ENCODE data around the gene DENND4C. TPM values are rescaled to one million over a fixed set of nuclear protein-coding genes. Genes with fewer than 3 reads are reported as not detected.
A peak's percentile ranks its signal among the peaks of the same experiment; 100 is the strongest.

The DENND4C gene
- total and polyA plus RNA-seq, 2 of the 4 experiments (the other 2 are of a cell fraction): 9.0 to 32.6 TPM

DNA sequence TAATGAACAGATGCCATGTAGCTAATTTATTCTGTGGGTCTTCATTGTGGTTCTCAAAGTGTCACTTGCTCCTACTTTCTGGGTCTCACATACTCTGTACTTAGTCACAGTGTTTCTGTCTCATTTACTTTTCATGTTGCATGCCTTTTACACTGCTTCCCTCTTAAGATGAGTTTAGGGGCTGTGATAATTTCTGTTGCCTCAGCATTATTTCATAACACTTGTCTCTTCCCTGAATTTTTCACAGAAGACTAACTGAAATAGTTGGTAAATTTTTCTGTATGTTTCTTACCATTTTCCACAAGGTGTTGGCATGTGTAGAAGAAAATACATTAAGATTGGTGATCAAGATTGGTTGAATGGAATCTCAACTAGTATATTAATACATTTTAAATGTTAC is 59.6 kb downstream of the DENND4C start:
- Histone ChIP-seq H3K56ac (ENCODE audit: extremely low read depth, insufficient read depth, low read length) (no peak overlapping the region), H3K79me1 (ENCODE audit: low read depth in 1 of 2, low read length in 2 of 2) (peaks cover 11 to 15% of the 10 kb centered on the region in 2 experiments; a peak in 3 of 4 replicates), H4K20me1 (ENCODE audit: insufficient read depth, low read length) (no peaks in the 10 kb centered on the region), H3K27me3 (ENCODE audit: control insufficient read depth, insufficient read depth, low read length) (no peaks in the 10 kb centered on the region), H4K5ac (ENCODE audit: low read depth, low read length) (no peak overlapping the region), H2AK5ac (ENCODE audit: low read depth, low read length) (no peak overlapping the region), H3K36me3 (ENCODE audit: control insufficient read depth, insufficient read depth, low read length) (peaks cover 6% of the 10 kb centered on the region), H3K14ac (replicated peaks; ENCODE audit: low read depth, low read length) (no peak overlapping the region), H3K4ac (ENCODE audit: low read depth, low read length) (no peak overlapping the region), H2BK5ac (ENCODE audit: low read depth, low read length, poor library complexity, severe bottlenecking) (no peak overlapping the region), H3K4me1 (ENCODE audit: control insufficient read depth, insufficient read depth, low read length) (no peaks in the 10 kb centered on the region), H3K4me3 (ENCODE audit: insufficient read depth, low read depth, low read length) (no peak overlapping the region), H2BK15ac (ENCODE audit: low read depth, low read length) (no peak overlapping the region), H3K23ac (ENCODE audit: low read depth, low read length) (no peak overlapping the region), H3K18ac (ENCODE audit: low read depth, low read length) (no peak overlapping the region), H3K4me2 (ENCODE audit: low read depth, low read length) (no peak overlapping the region), H3K9ac (ENCODE audit: low read depth, low read length) (no peak overlapping the region), H4K8ac (ENCODE audit: low read depth in 2 of 2, low read length in 2 of 2) (no peak overlapping the region), H4K91ac (ENCODE audit: insufficient read depth, low read depth, low read length) (no peak overlapping the region), H2AFZ (replicated peaks; ENCODE audit: low read length, poor library complexity) (no peak overlapping the region), H2BK120ac (ENCODE audit: low read depth, low read length) (no peak overlapping the region), H3K9me3 (ENCODE audit: control insufficient read depth, insufficient read depth, low read length) (no peaks in the 10 kb centered on the region), H2BK20ac (ENCODE audit: low read depth, low read length) (no peak overlapping the region), H3K27ac (ENCODE audit: insufficient read depth, low read length) (no peak overlapping the region), H3K9me1 (ENCODE audit: insufficient read depth, low read length) (no peaks in the 10 kb centered on the region), H2AK9ac (replicated peaks; ENCODE audit: low read depth, low read length, poor library complexity) (no peak overlapping the region)
- dilution Hi-C loops (cut with HindIII; ENCODE audit: low sequenced_read_pairs, unreplicated experiment): no loop called here
- no TSS peak for BruUV-seq (replicated peaks)
- no peak for TF ChIP-seq CHD1 (IDR thresholded peaks at IDR 0.05; ENCODE audit: low read depth, low read length)
- no peak for TF ChIP-seq SMC3 (IDR thresholded peaks at IDR 0.05; ENCODE audit: low read depth, low read length)
- peak; percentile 75; the same call in 1 of the 2 replicates for TF ChIP-seq MAFK (IDR thresholded peaks at IDR 0.05; ENCODE audit: low read depth, low read length)
- TF ChIP-seq, protein P1, sequence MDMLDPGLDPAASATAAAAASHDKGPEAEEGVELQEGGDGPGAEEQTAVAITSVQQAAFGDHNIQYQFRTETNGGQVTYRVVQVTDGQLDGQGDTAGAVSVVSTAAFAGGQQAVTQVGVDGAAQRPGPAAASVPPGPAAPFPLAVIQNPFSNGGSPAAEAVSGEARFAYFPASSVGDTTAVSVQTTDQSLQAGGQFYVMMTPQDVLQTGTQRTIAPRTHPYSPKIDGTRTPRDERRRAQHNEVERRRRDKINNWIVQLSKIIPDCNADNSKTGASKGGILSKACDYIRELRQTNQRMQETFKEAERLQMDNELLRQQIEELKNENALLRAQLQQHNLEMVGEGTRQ (IDR thresholded peaks at IDR 0.05; ENCODE audit: low read depth, low read length): no peak
- ChIA-PET POLR2A (ENCODE audit: unreplicated experiment) (no interaction called here), CTCF (no interaction called here)
- DNase-seq: no peak
- in situ Hi-C loops (cut with MboI; ENCODE audit: low sequenced_read_pairs): no loop called here
- no peak for ATAC-seq (ENCODE audit: low read depth)
- intact Hi-C loops (cut with micrococcal nuclease): no loop called here

All from IMR-90 (cell line).